Right lobe of liver (tissue), 6 donors: ENCODE measurements around the gene CNGB1. TPM values are rescaled to one million over a fixed set of nuclear protein-coding genes. Genes with fewer than 3 reads are reported as not detected.
"Not testable (repeated sequence)": the region's sequence is repeated elsewhere in the genome, so short reads cannot be mapped to it uniquely, and the experiment has no call there.

ENCODE experiments used
- ATAC-seq, 4 donors: fragments of 200-7000 bp; cut with Tn5 transposase; one replicate each; pipeline ENCODE4 v1.9.1; 2020; ENCODE audit warnings: mild to moderate bottlenecking in 4 of 4, moderate library complexity in 4 of 4
- DNase-seq, 3 donors: peaks; one replicate each; pipeline ENCODE4 v3.0.0-alpha.2; 2020
- H3K27ac ChIP-seq, 3 donors: fragments of 200-600 bp; one replicate each; pipeline ENCODE4 v1.8.0; 2022
- H3K27me3 ChIP-seq, 2 donors: fragments of 200-600 bp; one replicate each; pipeline ENCODE4 v1.8.0; 2022
- H3K36me3 ChIP-seq, 4 donors: fragments of 200-600 bp; sonication (generic) in 1 of 4; one replicate each; pipeline versions ENCODE4 v1.5.1 to v1.8.0; 2017 to 2022; ENCODE audit warnings: control low read depth in 1 of 4
- H3K4me1 ChIP-seq, 4 donors: fragments of 200-600 bp; sonication (generic) in 1 of 4; one replicate each; pipeline versions ENCODE4 v1.5.1 to v1.8.0; 2017 to 2022; ENCODE audit warnings: control low read depth in 1 of 4
- H3K4me3 ChIP-seq, 3 donors: fragments of 200-600 bp; one replicate each; pipeline ENCODE4 v1.8.0; 2022
- H3K9me3 ChIP-seq, 4 donors: fragments of 200-600 bp; sonication (generic) in 1 of 4; one replicate each; pipeline versions ENCODE4 v1.5.1 to v1.8.0; 2017 to 2022; ENCODE audit warnings: control low read depth in 1 of 4
- POLR2A ChIP-seq: fragments of 450-650 bp; IDR thresholded peaks from one replicate; pipeline ENCODE4 v1.6.1; 2017; ENCODE audit warnings: antibody characterized with exemption, mild to moderate bottlenecking
- WGBS: methylation state at CpG from one replicate; pipeline ENCODE4 v1.1.6; 2018; ENCODE audit warnings: low coverage, low lambda C conversion rate; ENCODE audit not compliant: insufficient coverage; ENCODE audit errors: missing lambda C conversion rate; 5-methylcytosine and 5-hydroxymethylcytosine counted together
- intact Hi-C, 2 donors: fragments of 100-400 bp; cut with DNase I; formaldehyde crosslinking; loops; one replicate each; pipeline versions ENCODE4 v1.11.2 to v1.14.1; 2022
- total RNA-seq, 6 experiments: library from RNA; depleted of rRNA in 2 of 6; stranded (reverse); fragments of >200 nt in 2 of 6; fragmentation: NEBNext Ultra II Directional in 3 of 6; extraction: Animal tissue kit (Norgen Biotek cat#: 25700) in 3 of 6; gene quantifications; one replicate each; pipeline versions ENCODE4 v1.1.0 to v1.2.4, GENCODE V29; 2016 to 2023
- TF ChIP-seq, protein P1 (sequence below), 4 donors: fragments of 200-600 bp in 3 of 4; fragments of 450-650 bp in 1 of 4; IDR thresholded peaks; one replicate each; pipeline versions ENCODE4 v1.5.1 to v1.8.0; 2016 to 2022; ENCODE audit warnings: antibody characterized with exemption in 4 of 4, mild to moderate bottlenecking in 2 of 4
- donor health status: DM: no; HTN: yes; CAD: no.
- donor health status: DM: no; HTN: no; CAD: no.
- donor health status: DM: no; HTN: no; CAD: no.
- donor health status: DM: no; HTN: yes; CAD: no.
- donor health status: DM: no; HTN: yes; CAD: no.

CNGB1 gene
- total RNA-seq, 6 experiments from 2014 or later, result not detected

DNA sequence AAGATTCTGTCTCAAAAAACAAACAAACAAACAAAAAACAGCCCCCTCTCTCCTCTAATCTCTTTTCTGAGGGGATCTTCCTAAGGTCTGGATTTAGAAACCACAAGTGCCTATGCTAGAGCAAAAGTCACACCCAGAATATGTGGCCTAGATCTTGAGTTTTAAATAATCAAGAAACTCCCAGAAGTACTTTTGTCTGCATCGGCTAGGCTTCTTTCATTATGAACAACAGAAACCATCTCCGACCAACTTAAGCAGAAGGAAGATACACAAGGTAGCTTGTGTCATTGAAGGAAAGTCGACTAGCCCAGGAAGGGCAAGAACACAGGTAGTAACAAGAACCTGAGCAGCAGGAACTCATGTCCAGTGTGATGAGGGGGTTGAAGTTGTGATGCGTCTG lies 94.7 kb downstream of the CNGB1 start:
- Histone ChIP-seq H3K36me3 (no peaks in the 10 kb centered on the region), H3K27me3 (no peaks in the 10 kb centered on the region), H3K9me3 (no peaks in the 10 kb centered on the region), H3K27ac (no peak overlapping the region), H3K4me3 (no peak overlapping the region), H3K4me1 (no peaks in the 10 kb centered on the region)
- intact Hi-C loops, result no loop called here
- 70% methylated on average over 4 of the region's 4 CpGs for WGBS
- ATAC-seq, result no peak
- TF ChIP-seq, protein P1, sequence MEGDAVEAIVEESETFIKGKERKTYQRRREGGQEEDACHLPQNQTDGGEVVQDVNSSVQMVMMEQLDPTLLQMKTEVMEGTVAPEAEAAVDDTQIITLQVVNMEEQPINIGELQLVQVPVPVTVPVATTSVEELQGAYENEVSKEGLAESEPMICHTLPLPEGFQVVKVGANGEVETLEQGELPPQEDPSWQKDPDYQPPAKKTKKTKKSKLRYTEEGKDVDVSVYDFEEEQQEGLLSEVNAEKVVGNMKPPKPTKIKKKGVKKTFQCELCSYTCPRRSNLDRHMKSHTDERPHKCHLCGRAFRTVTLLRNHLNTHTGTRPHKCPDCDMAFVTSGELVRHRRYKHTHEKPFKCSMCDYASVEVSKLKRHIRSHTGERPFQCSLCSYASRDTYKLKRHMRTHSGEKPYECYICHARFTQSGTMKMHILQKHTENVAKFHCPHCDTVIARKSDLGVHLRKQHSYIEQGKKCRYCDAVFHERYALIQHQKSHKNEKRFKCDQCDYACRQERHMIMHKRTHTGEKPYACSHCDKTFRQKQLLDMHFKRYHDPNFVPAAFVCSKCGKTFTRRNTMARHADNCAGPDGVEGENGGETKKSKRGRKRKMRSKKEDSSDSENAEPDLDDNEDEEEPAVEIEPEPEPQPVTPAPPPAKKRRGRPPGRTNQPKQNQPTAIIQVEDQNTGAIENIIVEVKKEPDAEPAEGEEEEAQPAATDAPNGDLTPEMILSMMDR (IDR thresholded peaks at IDR 0.05), result no peak
- TF ChIP-seq POLR2A, result no peak
- DNase-seq, result no peak

DNA sequence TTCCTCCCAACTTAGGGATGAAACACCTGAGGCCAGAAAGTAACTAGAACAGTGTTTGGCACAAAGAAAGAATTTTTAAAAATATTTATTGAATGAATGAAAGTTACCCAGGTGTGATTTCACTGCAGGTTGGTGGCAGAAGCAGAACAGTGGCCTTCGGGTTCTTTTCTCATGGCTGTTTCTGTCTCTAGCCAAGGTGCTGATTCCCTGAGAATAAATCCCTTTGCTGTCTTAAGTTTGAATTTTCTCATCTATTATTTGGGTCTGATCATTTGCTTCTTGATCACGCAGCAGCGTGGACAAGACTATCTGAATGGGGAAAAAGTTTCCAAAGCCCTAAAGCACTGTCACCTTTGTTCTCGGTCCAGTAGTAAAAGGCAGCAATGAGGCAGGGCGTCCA lies 95.6 kb downstream of the CNGB1 start:
- Histone ChIP-seq H3K36me3 (no peaks in the 10 kb centered on the region), H3K4me3 (no peak overlapping the region), H3K27me3 (no peaks in the 10 kb centered on the region), H3K9me3 (no peaks in the 10 kb centered on the region), H3K4me1 (no peaks in the 10 kb centered on the region), H3K27ac (no peak overlapping the region)
- DNase-seq (no peak), ATAC-seq (no peak)
- no peak for TF ChIP-seq POLR2A
- TF ChIP-seq, protein P1 (IDR thresholded peaks at IDR 0.05), result no peak
- WGBS, result 92% methylated on average over 5 of the region's 5 CpGs
- intact Hi-C loops, result no loop called here

DNA sequence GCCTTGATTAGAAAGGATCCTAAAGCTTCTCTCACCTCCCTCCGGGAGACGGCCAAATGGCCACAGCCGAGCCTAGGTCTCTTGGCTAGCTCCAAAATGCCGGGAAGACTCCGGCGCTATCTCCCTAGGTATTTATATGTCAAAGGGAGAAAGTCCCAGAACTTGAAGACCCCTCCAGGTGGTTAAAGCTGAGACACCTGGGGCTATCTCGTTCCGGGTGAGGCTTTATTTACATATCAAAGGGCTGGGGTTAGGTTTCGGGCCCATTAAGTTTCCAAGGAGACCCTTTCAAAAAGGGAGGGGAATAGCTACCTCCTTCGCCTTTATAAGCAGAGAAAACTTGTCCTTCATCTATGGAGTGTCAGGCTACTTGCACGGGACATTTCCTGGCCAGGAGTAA lies 97.7 kb downstream of the CNGB1 start:
- no peaks in the 10 kb centered on the region for H3K9me3 ChIP-seq
- no peak for TF ChIP-seq POLR2A
- TF ChIP-seq, protein P1 (IDR thresholded peaks at IDR 0.05), result no peak
- H3K4me1 ChIP-seq, result peaks cover 0 to 5% (median 0%) of the 10 kb centered on the region in 4 donors
- no peak overlapping the region for H3K27ac ChIP-seq
- ATAC-seq, result no peak
- H3K36me3 ChIP-seq, result no peaks in the 10 kb centered on the region
- WGBS, result 83% methylated on average over 5 of the region's 11 CpGs
- intact Hi-C loops, result no loop called here
- peak in 1 of 3 donors; percentile 11 for DNase-seq
- H3K27me3 ChIP-seq, result no peaks in the 10 kb centered on the region
- no peak overlapping the region for H3K4me3 ChIP-seq

DNA sequence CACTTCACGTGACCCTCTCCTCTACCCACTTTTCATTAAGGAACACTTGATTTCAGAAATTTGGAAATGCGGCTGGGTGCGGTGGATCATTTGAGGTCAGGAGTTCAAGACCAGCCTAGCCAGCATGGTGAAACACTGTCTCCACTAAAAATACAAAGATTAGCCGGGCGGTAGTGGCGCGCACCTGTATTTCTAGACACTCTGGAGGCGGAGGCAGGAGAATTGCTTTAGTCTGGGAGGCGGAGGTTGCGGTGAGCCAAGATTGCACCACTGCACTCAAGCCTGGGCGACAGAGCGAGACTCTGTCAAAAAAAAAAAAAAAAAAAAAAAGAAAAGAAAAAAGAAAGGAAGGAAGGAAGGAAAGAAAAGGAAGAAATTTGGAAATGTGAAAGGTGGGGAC lies 98.2 kb downstream of the CNGB1 start:
- WGBS, result 84% methylated on average over 8 of the region's 12 CpGs
- H3K27me3 ChIP-seq, H3K9me3 ChIP-seq, ATAC-seq, H3K4me1 ChIP-seq, H3K27ac ChIP-seq, H3K36me3 ChIP-seq, H3K4me3 ChIP-seq, intact Hi-C loops: not testable (repeated sequence)
- DNase-seq, result peak in 1 of 3 donors; percentile 10

DNA sequence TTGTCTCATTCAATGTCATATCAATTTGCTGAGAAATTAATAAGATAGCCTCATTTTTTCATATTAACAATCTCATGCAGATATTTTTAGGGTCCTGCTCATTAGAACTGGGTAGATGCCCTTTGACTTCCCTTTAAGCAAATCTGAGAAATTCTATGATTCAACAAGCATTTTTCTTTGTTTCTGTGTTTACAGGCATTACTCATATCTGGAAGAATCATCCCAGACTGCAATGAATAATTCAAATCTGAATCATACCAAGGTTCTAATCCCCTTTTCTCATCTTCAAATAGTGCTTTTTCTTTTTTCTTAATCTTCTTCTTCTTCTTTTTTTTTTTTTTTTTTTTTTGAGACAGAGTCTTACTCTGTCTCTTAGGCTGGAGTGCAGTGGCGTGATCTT lies 99.5 kb downstream of the CNGB1 start:
- Histone ChIP-seq H3K4me1 (peaks cover 0 to 5% (median 0%) of the 10 kb centered on the region in 4 donors), H3K27me3 (no peaks in the 10 kb centered on the region), H3K36me3 (no peaks in the 10 kb centered on the region), H3K4me3 (no peak overlapping the region), H3K9me3 (no peaks in the 10 kb centered on the region), H3K27ac (no peak overlapping the region)
- intact Hi-C loops, result no loop called here
- ATAC-seq (peak in 1 of 4 donors; percentile 43), DNase-seq (no peak)
- TF ChIP-seq POLR2A, result no peak
- TF ChIP-seq, protein P1 (IDR thresholded peaks at IDR 0.05), result no peak
- WGBS, result 75% methylated on average over 1 of the region's 1 CpG
